ENCODE measurements around the gene C14orf93.

Gene C14orf93

DNA sequence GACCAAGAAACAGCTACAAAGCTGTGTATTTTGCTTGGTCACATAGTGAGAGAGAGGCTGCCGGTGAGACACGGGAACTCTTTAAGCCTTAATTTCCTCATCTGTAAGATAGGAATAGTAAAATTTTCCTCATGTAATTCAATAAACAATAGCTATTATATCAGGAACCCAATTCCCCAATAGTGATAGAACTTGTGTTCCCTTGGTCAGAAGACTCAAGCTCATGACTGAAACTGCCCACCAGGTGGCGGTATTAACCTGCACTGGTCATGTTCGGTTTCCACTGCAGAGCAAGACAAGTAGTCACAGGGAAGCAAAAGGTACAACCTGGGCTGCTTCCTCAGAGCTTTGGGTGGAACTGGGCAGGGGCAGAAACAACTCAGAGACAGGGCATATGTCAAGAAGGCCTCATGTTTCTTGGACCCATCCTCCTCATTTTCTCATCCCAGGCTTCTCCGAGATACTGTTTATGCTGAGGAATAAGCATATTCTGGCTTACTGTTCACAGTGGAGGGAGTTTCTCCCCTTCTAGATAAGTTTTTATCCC is 23.4 kb downstream of the C14orf93 start:
- peak; percentile 84 to 88 for DNase-seq

- no peak for DNase-seq
Observed at GRCh38 chr14:22985894-22986507, 23.9 kb downstream of the C14orf93 start.

DNA sequence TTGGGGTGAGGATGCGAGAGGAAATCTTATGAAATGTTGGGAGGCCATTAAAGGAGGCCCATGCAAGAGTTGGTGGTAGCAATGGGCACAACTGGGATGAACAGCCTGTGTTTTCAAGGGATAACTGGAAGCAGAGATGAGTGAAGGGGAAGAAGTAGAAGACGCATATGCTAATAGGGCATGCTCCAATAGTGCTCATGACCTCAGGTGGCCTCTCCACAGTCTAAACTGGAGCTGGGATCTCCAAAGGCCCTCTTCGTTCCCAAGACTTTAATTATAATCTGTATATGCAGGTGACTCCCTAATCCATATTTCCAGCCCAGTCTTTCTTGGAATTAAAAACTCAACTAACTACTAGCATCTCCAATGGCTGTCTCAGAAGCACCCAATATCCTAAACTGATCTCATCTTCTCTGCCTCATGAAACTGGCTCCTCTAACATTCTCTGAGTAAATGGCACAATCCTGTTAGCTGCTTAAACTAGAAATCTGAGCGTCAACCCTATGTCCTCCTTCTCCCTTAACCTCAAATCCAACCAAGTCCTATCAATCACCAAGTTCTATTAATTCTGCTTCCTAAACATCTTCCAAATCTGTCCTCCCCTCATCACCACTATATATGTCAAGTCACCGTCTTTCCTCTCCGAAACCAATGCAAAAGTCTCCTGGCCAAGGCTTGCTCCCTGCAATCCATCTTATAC is 24.8 kb downstream of the C14orf93 start:
- DNase-seq: no peak

DNA sequence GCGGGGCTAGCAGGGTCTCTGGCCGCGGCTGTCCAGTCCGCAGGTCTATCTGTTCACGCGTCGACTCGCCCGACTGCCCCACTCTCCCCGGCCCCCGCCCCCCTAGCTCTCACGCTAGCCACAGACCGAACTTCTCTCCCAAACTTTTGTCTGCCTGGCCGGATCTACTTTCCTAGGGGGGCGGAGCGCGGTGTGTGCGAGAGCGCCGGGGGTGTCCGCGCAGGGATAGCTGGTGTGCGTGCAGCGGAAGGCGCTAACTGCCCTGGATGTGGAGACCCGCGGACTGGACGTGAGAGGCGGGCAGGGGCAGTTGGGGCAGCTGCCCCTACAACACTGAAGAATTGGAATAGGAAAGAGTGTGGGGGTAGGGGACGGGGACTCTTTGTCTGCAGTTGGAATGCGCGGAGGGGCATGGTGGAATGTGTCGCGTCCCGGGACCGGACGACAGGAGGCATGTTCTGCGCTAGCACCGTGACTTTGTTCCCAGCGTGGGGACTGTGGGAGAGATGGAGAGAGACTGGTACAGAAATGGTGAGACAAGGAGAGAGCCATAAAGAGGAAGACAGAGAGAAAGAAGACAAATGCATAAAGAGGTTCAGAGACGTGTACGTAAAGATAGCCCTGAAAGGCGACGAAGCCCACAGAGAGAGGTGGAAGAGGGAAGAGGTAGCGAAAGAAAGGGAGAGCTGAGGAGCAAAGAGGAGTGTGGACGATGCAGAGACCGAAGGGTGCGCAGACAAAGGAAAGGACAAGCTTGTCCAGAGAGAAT is 27.3 kb downstream of the C14orf93 start, which contains the start of gene AJUBA:
TSS of gene AJUBA (minus strand) at position 75 of the 769 bp plus-strand sequence. CDS start 285 bp downstream, outside the sequence.
- DNase-seq: peak; percentile 72 to 78

- no peak for DNase-seq
Observed at GRCh38 chr14:22981876-22982476, 28.0 kb downstream of the C14orf93 start.

GRCh38 chr14:22981090-22981875 is 28.7 kb downstream of the C14orf93 start:
- peak in 1 of 2 donors; percentile 14 for DNase-seq

DNA sequence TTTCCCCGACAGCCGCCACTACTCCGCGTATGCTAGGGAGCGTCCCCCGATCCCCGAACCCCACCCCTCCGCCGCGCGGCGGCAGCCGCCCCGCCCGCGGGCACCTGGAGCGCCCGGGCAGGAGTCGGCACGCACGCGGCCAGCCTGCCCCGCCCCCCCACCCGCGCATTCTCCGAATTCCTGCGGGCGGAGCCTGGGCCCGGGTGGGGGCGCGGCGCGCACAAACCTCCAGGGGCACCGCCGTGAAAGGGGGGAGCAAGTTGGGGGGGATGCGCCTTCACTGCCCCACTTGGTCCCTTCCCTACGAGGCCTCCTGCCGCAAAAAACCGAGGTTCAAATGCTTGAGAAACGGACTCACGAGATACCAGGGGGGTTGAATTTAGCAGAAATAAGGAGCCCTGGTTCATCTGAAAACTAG is 29.3 kb downstream of the C14orf93 start:
- peak in 1 of 2 donors; percentile 20 for DNase-seq

DNA sequence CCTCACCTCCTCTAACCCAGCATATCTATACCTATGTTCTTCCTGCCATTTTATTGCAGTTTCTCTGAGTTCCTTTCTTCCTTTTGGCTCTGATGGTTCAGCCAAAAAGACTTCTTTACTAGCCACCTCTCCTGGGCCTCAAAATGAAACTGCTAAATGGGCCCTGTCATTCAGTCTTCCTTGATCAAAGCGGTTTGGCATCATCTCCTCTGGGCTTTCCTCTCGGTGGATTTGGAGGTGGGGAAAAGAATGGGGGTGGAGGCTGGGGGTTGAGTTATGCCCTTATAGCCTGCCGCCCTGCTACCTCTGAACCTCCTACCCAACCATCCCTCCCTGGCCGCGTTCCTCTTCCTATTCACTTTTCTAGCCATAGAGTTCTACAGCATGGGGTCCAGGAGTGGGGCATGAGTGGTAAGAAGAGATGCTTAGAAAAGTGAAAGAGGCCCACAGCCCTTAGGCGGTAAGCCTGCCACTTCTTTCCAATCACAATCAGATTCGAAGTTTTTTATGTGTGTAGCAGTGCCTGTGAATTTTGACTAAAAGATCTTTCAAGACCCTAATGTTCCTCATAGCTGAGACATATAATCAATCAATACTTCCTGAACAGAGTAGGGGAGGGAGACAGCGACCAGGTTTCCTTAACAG is 30.1 kb downstream of the C14orf93 start:
- no peak for DNase-seq

DNA sequence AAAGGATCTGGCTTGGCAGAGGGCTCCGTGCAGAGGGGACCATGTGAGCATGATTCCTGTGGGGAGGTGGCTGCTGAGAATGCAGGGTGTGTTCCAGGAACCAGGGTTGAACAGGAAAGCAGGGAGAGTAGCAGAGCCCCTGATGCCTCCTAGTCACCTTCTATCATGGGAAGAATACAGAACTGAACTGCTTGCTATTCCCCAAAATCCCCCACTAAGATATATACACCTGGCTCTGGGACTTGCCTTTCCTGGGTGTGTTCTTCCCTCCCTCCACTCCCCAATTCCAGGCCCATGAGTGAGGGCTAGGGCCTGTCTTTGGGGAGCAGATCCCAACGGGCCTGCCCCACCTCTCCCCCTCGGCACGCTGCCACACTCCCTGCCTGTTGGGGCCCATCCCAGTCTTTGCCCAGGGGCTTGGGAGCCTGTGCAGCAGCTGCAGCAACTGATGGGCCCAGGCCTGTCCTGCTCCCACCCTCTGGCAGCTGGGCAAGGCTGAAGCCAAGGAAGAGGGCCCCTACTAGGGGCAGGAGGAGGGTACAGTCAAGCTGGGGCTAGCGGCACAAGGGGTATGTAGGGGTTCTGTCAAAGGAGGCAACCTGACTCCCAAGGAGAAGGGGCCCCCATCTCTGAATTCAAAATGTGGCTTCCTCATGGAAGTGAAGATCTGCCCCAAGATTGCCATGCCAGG is 30.8 kb downstream of the C14orf93 start:
- DNase-seq: no peak

DNA sequence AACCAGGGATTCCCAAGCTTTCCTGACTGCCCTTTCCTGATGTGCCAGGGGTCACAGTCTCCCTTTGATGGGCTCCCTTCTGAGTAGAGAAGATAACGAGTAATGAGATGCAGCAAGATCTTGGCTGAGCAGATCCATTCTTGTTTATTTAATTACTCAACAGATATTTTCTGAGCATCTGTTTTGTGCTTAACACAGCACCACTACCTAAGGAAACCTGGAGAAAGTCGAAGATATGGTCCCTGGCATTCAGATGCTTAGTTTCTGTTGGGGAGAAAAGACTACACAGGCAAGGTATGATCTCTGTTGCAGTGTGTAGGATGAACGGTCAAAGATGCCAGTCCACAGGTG is 31.5 kb downstream of the C14orf93 start:
- DNase-seq: no peak

DNA sequence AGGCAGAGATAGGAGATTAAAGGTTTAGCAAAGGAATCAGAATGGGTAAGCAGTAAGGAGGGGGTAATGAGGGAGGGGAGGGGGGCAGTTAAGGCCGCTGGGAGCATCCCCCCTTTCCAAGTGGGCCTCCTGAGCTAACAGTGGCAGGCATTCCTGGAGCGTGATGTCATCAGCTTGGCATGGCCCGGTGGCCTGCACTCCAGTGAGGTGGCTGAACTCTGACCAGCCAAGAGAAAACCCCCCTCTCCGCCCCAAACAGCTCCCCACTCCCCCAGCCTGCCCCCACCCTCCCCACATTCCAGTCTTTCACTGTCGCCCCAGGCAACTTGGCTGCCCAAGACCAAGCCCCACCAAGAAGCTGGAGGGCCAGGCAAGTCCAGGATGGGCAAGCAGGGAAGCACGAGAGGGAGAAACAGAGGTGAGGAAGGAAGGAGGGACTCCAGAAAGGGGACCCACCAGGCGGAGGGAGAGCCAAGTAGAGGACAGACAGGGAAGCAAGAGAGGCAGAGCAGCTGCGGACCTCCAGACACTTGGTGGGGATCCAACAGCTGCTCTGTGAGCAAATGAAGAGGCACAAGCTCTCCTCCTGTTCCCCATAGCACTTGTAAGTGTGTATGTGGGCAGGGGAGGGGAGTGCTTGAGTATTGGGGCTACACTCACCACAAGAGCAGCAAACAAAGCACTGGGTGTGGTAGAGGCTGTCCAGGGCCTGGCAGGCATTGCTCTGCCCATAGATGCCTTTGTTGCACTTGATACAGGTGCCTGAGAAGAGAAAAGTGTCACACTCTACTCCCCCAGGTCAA is 32.1 kb downstream of the C14orf93 start:
- no peak for DNase-seq

DNA sequence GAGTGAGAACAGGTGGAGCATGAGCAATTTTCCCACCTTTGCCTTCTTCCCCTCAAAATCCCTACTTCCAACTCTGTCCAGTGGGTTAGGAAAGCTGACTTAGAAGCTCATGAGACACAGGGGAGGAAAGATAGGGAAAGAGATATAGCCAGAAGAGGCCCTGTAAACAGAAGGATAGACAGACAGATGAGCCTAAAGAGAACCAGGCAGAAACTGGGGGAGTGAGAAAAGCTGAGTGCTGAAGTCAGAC is 32.6 kb downstream of the C14orf93 start:
- DNase-seq: no peak

DNA sequence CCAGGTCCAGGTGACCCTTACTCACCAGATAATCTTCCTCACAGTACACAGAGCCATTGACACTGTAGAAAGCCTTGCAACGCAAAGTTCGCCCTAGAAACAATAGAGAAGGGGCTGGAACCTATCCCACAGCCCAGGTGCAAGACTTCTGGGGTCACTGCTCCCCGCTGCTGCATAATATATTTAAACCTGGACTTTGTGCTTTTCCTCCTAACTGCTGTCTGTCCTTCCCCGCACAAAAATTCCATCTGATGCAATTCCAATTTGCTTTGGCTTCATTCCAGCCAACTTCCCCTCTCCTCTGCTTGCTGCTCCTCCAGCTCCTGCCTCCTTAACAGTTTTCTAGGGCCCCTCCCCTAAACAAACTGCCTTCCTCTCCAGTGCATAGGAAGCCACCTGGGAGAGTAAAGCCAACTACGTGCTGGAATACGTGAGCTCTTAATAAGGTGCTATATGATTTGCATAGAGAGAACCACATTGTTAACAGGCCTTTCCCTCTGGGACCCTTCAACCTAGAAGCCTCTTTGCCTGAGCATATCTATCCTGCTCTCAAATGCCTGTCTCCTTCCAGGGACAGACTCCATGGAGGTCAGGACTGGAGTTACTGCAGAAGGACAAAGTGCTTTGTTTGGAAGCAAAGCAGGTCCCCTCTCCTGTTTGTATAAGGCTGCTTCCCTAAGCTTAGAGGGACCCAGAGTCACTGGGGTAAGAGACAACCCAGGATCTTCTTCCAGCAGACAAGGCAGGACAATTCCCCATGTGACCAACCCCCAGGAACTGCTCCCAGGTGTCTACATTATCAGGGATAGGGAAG is 33.1 kb downstream of the C14orf93 start:
- no peak for DNase-seq

DNA sequence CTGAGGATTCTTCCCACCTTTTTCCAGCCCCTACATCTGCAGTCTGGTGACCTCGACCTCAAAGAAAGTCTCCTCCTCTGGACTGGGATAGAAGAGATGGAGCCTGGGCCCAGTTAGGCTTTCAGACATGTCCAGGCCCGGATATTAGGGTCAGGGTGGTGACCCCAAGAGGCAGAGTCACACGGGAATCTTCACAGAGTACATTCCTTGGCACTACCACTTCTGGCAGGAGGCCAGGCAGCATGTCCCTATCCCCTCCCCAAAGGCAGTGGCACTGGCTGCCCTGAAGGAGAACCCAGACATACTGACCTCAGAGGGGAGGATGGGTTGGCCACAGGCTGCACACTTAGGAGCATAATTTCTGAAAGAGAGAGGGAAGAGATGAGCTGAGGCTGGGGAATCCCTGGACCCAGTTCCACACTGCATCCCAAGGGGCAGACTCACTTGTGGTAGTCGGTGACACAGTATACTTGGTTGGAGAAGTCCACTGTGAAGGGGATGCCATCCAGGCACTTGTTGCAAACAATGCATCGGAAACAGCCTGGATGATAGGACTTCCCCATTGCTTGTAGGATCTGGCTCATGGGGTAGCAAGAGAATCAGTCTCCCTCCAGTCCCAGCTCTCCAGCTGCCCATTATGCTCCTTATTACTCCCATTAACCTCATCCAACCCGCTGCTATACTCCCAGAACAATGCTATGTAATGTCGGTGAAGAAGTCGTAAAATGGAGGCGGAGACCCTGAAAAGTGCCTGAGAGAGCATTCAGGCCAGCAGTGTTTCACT is 35.2 kb downstream of the C14orf93 start:
- DNase-seq: no peak

DNA sequence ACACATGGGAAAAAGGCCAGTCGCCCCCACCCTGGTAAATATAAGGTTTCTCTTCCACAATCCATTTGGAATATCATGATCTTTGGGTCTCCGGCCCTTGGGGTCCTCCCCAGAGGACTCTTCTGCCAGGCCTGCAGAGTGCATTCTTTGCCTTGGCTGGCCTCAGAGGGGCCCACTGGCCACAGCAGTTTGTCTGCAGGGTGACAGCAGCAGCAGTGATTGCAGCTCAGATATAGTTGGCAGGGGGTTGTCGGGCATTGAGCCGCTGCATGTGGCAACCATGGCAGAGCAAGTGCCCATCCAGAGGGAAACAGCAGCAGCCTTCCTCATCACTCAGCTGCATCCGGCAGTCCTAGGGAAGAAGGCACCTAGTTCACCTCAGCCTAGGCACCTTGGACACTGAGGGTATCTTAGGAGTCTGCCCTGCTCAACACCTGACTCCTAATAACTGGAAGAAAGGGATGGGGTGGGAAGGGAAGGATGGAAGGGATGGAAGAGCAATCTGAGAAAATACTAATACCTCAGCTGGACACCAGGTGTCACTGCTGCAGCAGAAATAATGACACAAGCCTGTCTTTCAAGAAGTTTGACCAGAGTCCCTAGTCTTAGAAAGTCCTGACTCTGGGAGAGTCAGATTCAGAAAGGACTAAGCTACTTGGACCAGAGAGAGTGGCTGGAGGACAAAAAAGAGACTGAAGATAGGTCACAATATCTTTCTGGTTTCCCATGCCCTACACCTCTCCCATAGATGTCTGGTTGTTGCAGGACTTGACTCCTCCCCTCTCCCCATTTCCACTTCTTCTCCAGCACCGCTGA is 36.5 kb downstream of the C14orf93 start:
- peak; percentile 36 to 50 for DNase-seq

GRCh38 chr14:22972313-22972930 is 37.5 kb downstream of the C14orf93 start:
- DNase-seq: no peak

GRCh38 chr14:22971152-22971551 is 38.8 kb downstream of the C14orf93 start:
- no peak for DNase-seq

All from CD4-positive, alpha-beta T cell treated with Interleukin-1 beta for 1 hour (primary cell).